Tibial nerve (tissue), 4 donors: ENCODE data around the gene SLC26A9.

ENCODE experiments used
- EP300 ChIP-seq, 2 donors: sonication (generic); formaldehyde crosslinking; IDR thresholded peaks; one replicate each; pipeline ENCODE4 v1.6.1; 2017; ENCODE audit warnings: antibody characterized with exemption in 2 of 2, mild to moderate bottlenecking in 1 of 2
- TF ChIP-seq, protein P1 (sequence below), 5 experiments: fragments of 200-600 bp in 3 of 5; fragments of 450-650 bp in 2 of 5; sonication (generic) in 3 of 5; IDR thresholded peaks; one replicate each; pipeline ENCODE4 v1.5.1; 2016 to 2019; ENCODE audit warnings: antibody characterized with exemption in 5 of 5, mild to moderate bottlenecking in 3 of 5, moderate library complexity in 2 of 5

DNA sequence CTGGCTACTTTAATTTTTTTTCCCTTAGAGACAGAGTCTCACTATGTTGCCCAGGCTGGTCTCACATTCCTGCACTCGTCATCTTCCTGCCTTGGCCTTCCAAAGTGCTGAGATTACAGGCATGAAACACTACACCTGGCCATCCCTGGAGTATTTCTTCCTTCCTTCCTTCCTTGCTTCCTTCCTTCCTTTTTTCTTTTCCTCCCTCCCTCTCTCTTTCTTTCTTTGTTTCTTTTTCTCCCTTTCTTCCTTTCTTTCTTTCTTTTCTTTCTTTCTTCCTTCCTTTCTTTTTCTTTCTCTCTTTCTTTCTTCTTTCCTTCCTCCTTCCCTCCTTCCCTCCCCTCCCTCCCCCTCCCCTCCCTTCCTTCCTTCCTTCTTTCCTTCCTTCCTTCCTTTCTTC, 46.9 kb downstream of the SLC26A9 start:
- TF ChIP-seq, protein P1, sequence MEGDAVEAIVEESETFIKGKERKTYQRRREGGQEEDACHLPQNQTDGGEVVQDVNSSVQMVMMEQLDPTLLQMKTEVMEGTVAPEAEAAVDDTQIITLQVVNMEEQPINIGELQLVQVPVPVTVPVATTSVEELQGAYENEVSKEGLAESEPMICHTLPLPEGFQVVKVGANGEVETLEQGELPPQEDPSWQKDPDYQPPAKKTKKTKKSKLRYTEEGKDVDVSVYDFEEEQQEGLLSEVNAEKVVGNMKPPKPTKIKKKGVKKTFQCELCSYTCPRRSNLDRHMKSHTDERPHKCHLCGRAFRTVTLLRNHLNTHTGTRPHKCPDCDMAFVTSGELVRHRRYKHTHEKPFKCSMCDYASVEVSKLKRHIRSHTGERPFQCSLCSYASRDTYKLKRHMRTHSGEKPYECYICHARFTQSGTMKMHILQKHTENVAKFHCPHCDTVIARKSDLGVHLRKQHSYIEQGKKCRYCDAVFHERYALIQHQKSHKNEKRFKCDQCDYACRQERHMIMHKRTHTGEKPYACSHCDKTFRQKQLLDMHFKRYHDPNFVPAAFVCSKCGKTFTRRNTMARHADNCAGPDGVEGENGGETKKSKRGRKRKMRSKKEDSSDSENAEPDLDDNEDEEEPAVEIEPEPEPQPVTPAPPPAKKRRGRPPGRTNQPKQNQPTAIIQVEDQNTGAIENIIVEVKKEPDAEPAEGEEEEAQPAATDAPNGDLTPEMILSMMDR (IDR thresholded peaks at IDR 0.05), result no peak
- TF ChIP-seq EP300 (IDR thresholded peaks at IDR 0.05), result no peak
